Pancreas (tissue), 10 donors: ENCODE data around the gene GOT1. TPM values are rescaled to one million over a fixed set of nuclear protein-coding genes. Genes with fewer than 3 reads are reported as not detected.

ENCODE experiments used
- ATAC-seq, 4 donors: fragments of 200-7000 bp; cut with Tn5 transposase; one replicate each; pipeline versions ENCODE4 v1.8.0 to v1.9.1; 2020; ENCODE audit warnings: mild to moderate bottlenecking in 4 of 4, moderate library complexity in 4 of 4
- DNase-seq, 6 donors: peaks; one replicate each; pipeline ENCODE4 v3.0.0-alpha.2; 2020
- FAIRE-seq: peaks from 2 replicates; lab custom pipeline; 2012; peaks lifted over from hg19 to GRCh38; lab: Jason Lieb, UNC
- H3K27ac ChIP-seq, 4 donors: fragments of 200-600 bp; sonication (generic); 1 replicate in 3 of 4; 2 replicates in 1 of 4; pipeline versions ENCODE4 v1.5.0 to v1.8.0; 2020
- H3K27me3 ChIP-seq, 4 donors: fragments of 200-600 bp; one replicate each; pipeline ENCODE4 v1.8.0; 2021
- H3K36me3 ChIP-seq, 3 donors: fragments of 200-600 bp; sonication (generic) in 1 of 3; one replicate each; pipeline versions ENCODE4 v1.5.0 to v1.8.0; 2020 to 2021
- H3K4me1 ChIP-seq, 3 donors: fragments of 200-600 bp; one replicate each; pipeline ENCODE4 v1.8.0; 2021
- H3K4me3 ChIP-seq, 4 donors: fragments of 200-600 bp; sonication (generic) in 2 of 4; one replicate each; pipeline versions ENCODE4 v1.5.0 to v1.8.0; 2020 to 2021
- H3K9me3 ChIP-seq, 4 donors: fragments of 200-600 bp; one replicate each; pipeline ENCODE4 v1.8.0; 2021
- CTCF ChIP-seq, 4 donors: fragments of 200-600 bp; sonication (generic) in 3 of 4; IDR thresholded peaks; one replicate each; pipeline versions ENCODE4 v1.5.0 to v1.8.0; 2021; ENCODE audit warnings: antibody characterized with exemption in 4 of 4
- WGBS, 2 donors: extraction: QIAGEN DNeasy Blood & Tissue Kit; methylation state at CpG; one replicate each; pipeline ENCODE4 v1.1.7; 2013; 5-methylcytosine and 5-hydroxymethylcytosine counted together
- intact Hi-C, 3 donors: fragments of 100-400 bp; cut with DNase I; formaldehyde crosslinking; loops; one replicate each; pipeline versions ENCODE4 v1.11.1 to v1.14.2; 2022
- polyA plus RNA-seq, 2 donors: library from polyadenylated mRNA; stranded (reverse); fragments of 200-250 nt; gene quantifications; one replicate each; pipeline ENCODE4 v1.2.3, GENCODE V29; 2013
- total RNA-seq, 6 donors: library from RNA; stranded (reverse); fragmentation: NEBNext Ultra II Directional in 4 of 6; extraction: Animal tissue kit (Norgen Biotek cat#: 25700) in 4 of 6; gene quantifications; one replicate each; pipeline versions ENCODE4 v1.2.1 to v1.2.4, GENCODE V29; 2021 to 2023
- donor health status: healthy with polysubstance abuse.
- donor health status: DM: no; HTN: no; CAD: no; lungs with moderate emphysema.
- donor health status: DM: no; HTN: no; CAD: no.
- donor health status: control.
- donor health status: control.
- donor health status: Bipolar disorder and iron deficiency.
- donor health status: DM: yes; HTN: yes; CAD: no.
- donor health status: DM: no; HTN: no; CAD: no.
- donor health status: DM: no; HTN: no; CAD: no.
- donor health status: DM: yes; HTN: yes; CAD: no.

The GOT1 gene
- total RNA-seq (10 to 100 TPM in 4 of 6 donors, 1 to 10 TPM in 2; 8.0 to 34.0 (median 14.1) TPM), polyA plus RNA-seq (10 to 100 TPM in 1 of 2 donors, 1 to 10 TPM in 1; 9.6 to 27.1 TPM)

DNA sequence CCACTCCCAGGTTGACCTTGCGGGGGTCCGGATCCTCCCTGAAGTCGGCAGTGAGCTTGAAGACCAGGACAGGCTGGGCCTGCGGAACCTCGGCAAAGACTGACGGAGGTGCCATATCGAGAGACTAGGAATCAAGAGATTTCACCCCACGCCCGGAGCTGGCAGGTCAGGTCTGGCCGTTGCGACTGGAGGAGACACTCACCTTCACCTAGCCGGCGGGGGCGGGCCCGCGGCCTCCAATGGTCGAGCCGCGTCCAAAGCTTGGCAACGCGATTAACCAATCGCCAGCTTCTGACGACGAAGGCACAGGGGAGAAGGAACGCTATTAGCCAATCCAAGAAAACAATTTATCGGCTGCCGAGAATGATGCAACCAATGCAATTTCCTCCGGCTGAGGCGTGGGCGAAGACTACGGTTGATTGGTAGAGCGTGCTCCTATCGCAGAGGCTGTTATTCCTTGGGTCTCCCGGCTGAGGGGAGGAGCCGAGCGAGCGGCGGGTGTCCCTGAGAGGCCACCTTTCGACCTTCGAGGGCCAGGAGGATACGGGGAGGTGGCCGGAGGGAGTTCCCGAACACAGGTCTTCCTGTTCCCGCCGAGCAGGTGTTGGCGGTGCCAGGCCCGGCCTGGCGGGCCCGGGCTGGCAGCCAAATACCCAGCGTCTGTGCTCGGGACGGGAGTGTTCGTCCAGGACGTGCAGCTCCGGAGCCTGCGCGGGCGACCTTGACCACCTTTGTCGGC, at the start of gene GOT1:
Gene GOT1 (minus strand): TSS at position 174 of the 739 bp plus-strand sequence. CDS start 59 bp downstream, at position 115.
- Histone ChIP-seq H3K4me3 (peak within 1 kb of the TSS; percentile 63 to 88 (median 68)), H3K27me3 (no peaks in the 10 kb centered on the region), H3K9me3 (no peaks in the 10 kb centered on the region), H3K27ac (peak within 1 kb of the TSS; percentile 90 to 97 (median 92)), H3K4me1 (peaks cover 15 to 24% (median 16%) of the 10 kb centered on the region in 3 donors), H3K36me3 (no peaks in the 10 kb centered on the region)
- 0% methylated on average over 58 to 59 of the region's 59 CpGs for WGBS, 2 donors
- DNase-seq (peak; percentile 95 to 98 (median 98)), ATAC-seq (peak; percentile 95 to 98 (median 96)), FAIRE-seq (peak; percentile 98)
- intact Hi-C loops = no loop called here
- no peak for TF ChIP-seq CTCF (IDR thresholded peaks at IDR 0.05)

DNA sequence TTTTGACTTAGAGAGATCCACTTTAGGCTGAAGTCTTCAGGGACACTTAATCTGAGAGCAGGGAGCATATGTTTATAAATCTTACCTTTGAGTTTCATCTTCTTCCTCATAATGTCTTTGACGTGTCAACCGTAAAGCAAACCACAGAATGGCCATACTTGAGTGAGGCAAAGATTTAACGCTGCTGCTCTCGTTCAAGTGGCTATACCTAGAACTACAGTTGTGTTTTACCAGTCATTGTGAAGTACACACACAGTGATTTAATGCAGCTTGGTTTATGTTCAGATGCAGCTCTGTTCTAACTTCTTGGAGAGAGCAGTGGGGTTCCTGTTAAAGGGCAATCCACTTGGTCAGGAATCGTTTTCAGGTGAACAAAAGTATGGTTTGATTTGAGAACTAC, 39.9 kb upstream of the GOT1 start:
- H3K4me1 ChIP-seq = no peaks in the 10 kb centered on the region
- WGBS, 2 donors = 53 to 59% methylated on average over 5 of the region's 5 CpGs
- TF ChIP-seq CTCF (IDR thresholded peaks at IDR 0.05) = no peak
- DNase-seq (no peak), ATAC-seq (no peak), FAIRE-seq (no peak)
- intact Hi-C loops = no loop called here
- H3K27me3 ChIP-seq = no peaks in the 10 kb centered on the region
- H3K4me3 ChIP-seq = no peak overlapping the region
- H3K27ac ChIP-seq = no peak overlapping the region
- no peaks in the 10 kb centered on the region for H3K9me3 ChIP-seq
- H3K36me3 ChIP-seq = no peaks in the 10 kb centered on the region

GRCh38 chr10:99467236-99467999, 37.0 kb upstream of the GOT1 start:
- 48 to 63% methylated on average over 14 of the region's 14 CpGs for WGBS, 2 donors
- ATAC-seq = no peak
- no peaks in the 10 kb centered on the region for H3K36me3 ChIP-seq
- no peaks in the 10 kb centered on the region for H3K9me3 ChIP-seq
- peak overlapping the region in 1 of 4 donors; percentile 28 for H3K27ac ChIP-seq
- no peak for FAIRE-seq
- H3K4me3 ChIP-seq = no peak overlapping the region
- H3K27me3 ChIP-seq = no peaks in the 10 kb centered on the region
- intact Hi-C loops = no loop called here
- DNase-seq = no peak
- no peak for TF ChIP-seq CTCF (IDR thresholded peaks at IDR 0.05)
- no peaks in the 10 kb centered on the region for H3K4me1 ChIP-seq

DNA sequence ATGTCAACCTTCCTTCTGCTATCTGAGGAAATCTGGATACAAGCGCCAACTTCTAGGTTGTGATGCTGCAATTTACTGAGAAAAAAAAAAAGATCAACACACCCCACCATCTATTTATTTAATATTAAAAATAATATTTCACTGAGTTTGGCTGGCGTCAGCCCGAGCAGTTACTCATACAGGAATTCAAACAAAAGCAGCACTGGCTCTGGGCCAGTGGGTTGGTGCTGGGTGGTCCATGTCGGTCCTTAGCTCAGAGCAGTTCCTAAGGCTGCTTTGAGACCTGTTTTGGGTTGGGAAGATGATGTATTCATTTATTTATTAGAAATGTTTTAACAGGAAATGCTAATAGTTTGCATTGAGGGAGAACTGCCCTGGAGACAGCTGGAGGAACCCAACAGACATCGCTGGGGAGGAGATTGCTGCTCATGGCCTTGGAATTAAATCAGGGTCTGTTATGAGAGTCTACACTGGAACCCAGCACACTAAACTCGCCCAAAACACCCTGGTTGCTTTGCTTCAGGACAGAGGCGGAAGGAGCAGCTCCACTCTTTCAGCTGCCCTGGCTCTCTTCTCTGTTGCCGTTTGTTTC, 36.3 kb upstream of the GOT1 start:
- Histone ChIP-seq H3K36me3 (no peaks in the 10 kb centered on the region), H3K4me3 (no peak overlapping the region), H3K4me1 (no peaks in the 10 kb centered on the region), H3K27ac (peak overlapping the region in 1 of 4 donors; percentile 28), H3K27me3 (no peaks in the 10 kb centered on the region), H3K9me3 (no peaks in the 10 kb centered on the region)
- intact Hi-C loops = no loop called here
- 49 to 59% methylated on average over 8 of the region's 8 CpGs for WGBS, 2 donors
- ATAC-seq (no peak), DNase-seq (no peak), FAIRE-seq (no peak)
- TF ChIP-seq CTCF (IDR thresholded peaks at IDR 0.05) = no peak
